Fibroblast of pulmonary artery (primary cell): ENCODE data around the gene ARHGAP5.

Experiments
- DNase-seq: peaks from one replicate; pipeline ENCODE4 v3.0.0-alpha.2; 2010; ENCODE audit warnings: low read depth
- H3K4me3 ChIP-seq: replicated peaks from 2 replicates; pipeline ENCODE4 v1.5.1; 2011; ENCODE audit warnings: low read depth, mild to moderate bottlenecking, control low read depth, low read length, moderate library complexity
- TF ChIP-seq, protein P1 (sequence below): IDR thresholded peaks from 2 replicates; pipeline ENCODE4 v1.5.1; 2011; ENCODE audit warnings: mild to moderate bottlenecking, control low read depth, low read length, inconsistent platforms; ENCODE audit errors: missing control alignments

ARHGAP5 gene

DNA sequence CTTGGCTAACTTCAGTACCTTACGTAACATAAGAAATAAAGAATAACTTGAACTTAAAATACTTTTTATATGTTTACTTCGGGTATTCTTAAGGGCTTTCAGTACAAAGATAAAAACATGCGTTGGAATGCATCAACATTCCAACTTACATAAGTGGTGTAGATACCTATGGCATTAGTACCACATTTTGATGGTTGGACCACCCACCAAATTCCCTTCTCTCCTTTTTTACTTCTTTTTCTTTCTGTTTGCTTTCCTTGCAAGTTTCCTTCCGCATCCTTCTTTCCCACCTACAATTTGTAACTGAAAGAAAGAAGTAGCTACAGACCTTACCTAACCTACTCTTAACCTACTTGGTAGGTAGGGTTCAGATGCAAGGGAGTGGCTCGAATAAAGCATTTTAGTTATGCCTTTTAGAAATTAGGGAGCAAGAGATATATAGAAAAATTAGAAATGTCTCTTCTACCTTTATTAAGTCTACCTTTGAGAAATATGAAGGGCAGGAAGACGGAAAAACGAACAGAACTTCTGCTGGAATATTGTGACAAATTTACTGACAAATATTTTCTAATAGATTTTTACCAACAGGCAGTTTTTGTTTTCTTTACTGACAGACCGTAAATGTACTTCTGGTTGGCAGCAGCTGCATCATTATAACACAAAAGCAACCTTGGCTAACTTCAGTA is 2.1 kb upstream of the ARHGAP5 start:
- TF ChIP-seq, protein P1, sequence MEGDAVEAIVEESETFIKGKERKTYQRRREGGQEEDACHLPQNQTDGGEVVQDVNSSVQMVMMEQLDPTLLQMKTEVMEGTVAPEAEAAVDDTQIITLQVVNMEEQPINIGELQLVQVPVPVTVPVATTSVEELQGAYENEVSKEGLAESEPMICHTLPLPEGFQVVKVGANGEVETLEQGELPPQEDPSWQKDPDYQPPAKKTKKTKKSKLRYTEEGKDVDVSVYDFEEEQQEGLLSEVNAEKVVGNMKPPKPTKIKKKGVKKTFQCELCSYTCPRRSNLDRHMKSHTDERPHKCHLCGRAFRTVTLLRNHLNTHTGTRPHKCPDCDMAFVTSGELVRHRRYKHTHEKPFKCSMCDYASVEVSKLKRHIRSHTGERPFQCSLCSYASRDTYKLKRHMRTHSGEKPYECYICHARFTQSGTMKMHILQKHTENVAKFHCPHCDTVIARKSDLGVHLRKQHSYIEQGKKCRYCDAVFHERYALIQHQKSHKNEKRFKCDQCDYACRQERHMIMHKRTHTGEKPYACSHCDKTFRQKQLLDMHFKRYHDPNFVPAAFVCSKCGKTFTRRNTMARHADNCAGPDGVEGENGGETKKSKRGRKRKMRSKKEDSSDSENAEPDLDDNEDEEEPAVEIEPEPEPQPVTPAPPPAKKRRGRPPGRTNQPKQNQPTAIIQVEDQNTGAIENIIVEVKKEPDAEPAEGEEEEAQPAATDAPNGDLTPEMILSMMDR: no peak
- peak overlapping the region; percentile 86 for H3K4me3 ChIP-seq
- peak; percentile 14 for DNase-seq

DNA sequence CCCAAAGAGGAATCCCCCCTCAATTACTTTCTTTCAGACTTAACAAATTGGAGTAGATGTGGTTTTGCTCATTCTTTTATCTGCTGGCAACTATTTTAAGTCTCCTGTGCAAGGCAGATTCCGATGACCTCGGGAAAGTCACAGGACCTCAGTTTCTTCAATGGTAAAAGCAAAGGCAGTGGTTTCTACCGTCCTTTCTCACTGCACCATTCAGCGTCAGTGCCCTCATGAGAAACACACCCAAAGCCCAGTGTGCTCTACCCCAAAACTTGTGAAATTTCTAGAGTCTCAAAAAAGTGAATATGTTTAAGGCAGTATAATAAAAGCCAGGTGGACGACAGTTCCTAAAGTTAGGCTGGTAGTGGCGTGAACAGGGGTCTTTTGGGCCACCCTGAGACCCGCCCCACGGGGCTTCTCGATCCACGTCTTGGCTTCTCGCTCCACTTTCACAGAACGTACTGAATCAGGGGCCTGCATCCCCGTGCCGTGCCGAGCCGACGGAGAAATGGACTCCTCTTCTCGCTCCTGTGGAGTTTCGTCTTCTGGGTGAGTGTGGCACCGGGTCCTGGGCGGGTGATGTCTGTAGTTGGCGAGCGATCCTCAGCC is 1.3 kb upstream of the ARHGAP5 start:
- DNase-seq: peak; percentile 20
- TF ChIP-seq, protein P1: no peak
- H3K4me3 ChIP-seq: peak overlapping the region; percentile 86

DNA sequence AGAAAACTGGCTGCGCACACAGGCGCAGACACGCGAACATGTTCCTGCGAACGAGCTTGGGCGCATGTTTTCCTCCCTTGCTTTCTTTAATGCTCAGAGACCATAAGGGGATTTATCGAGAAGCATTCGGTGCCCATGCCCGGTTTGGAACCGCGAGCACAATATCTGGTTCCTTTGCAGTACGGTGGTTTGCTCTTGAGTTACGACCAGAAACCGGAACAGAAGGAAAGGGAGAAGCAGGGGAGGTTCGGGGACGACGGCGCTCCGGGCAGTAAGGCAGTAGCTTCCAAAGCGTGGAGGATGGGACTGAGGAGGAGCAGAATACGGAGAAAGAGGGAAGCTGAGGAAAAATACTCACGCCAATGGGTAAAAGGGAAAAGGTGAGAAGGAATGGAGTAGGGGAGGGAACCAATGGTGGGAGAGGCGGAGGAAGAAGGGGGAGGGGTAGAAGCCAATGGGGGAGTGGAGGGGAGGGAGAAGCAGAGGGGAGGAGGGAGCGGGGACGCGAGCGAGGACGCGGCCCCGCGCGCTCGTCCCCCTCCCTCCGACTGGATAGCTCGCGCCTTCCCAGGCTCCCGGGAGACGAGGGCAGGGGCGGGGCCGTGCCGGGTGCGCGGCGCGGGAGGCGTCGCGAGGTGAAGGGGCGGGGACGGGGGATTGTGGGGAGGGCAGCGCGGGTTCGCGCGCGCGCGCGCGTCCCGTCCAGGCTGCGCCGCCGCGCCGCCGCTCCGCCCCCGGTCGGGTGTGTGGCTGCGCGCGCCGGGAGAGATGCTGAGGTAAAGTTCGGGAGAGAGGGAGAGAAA is 625 bp upstream of the ARHGAP5 start:
- H3K4me3 ChIP-seq: peak overlapping the region; percentile 91
- TF ChIP-seq, protein P1: no peak
- DNase-seq: peak; percentile 98

DNA sequence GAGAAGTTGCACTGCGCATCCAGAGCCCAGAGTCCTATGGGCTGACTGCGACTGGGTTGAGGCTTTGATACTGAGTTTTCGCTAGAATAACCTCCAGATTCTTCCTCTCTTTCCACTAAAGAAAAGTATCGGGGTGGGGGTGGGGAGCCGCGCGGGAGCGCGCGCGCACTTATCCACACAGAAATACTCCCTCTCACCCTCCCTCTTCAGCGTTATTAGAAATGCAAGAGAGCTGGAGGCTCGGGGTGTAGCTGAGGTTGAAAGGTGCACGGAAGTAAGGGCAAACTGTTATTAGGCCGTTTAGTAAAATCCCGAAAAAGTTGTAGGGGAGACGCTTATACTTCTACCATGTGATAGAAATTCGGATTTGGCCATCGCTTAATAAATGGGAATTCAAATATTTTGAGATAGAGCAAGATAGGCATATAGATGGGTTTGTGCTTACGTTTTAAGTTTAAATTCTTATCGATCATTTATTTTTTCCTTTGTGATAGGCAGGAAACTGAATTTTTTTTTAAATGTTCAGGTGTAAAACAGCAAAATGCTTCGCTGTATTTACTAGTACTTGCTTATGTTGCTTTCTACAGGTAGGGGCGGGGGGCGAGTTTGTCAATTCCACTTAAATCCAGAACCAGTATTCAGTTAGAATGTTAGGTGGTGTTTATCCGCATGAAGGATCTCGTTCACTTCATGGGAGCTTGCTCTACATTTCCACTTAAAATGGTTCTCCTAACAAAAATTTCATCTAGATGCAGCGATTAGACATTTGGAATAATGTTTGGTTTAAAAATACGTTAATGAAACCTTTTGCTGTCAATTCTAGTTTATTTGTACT is 1.1 kb downstream of the ARHGAP5 start:
- peak; percentile 44 for DNase-seq
- TF ChIP-seq, protein P1: no peak
- peak overlapping the region; percentile 91 for H3K4me3 ChIP-seq

DNA sequence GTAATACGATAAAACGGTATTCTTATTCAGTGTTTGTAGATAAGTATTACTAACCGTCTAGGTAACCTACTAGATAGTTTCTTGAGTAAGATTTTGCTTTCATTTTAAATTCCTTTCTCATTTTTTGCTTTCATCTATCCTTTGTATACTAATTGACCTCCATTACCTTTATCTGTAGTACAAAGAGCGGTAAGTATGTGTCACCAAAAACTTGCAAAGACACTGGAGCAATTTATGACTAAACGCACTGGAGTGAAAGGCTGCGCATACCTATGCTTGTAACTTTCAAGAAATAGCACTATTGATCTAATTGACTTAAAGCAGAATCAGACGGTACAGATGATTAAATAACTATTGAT is 1.7 kb downstream of the ARHGAP5 start:
- DNase-seq: peak; percentile 20
- H3K4me3 ChIP-seq: peak overlapping the region; percentile 91
- TF ChIP-seq, protein P1: no peak

DNA sequence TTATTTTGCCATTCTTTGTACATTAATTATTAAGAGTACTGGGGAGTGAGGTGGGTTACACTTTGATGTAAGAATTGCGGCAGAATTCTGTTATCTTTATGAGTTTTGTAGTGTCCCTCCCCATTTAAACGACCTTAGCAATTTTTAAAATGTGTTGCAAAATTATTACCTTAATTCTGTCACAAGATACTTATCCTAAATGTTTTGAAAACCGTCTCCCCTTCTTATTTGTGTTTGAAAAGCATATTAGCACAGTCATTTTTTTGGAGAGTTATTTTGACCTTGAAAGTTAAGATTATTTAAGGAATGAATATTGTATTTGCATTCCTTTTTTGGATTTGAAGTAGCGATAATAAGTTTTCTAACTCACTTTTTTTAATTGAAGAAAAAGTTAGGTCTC is 2.2 kb downstream of the ARHGAP5 start:
- TF ChIP-seq, protein P1: no peak
- H3K4me3 ChIP-seq: peak overlapping the region; percentile 91
- DNase-seq: no peak
